Spleen (tissue), 11 donors: Measurements from ENCODE around the gene TEF. TPM values are rescaled to one million over a fixed set of nuclear protein-coding genes. Genes with fewer than 3 reads are reported as not detected.
A peak's percentile ranks its signal among the peaks of the same experiment; 100 is the strongest.

Experiments used
- DNase-seq: peaks from one replicate; pipeline ENCODE4 v3.0.0-alpha.2; 2020
- H3K27ac ChIP-seq, 8 donors: fragments of 200-600 bp; sonication (generic) in 7 of 8; 1 replicate in 4 of 8; 2 replicates in 4 of 8; pipeline versions ENCODE4 v1.5.0 to v1.8.0; 2016 to 2021; ENCODE audit warnings: inconsistent platforms in 4 of 8, mild to moderate bottlenecking in 4 of 8, moderate library complexity in 1 of 8
- H3K27me3 ChIP-seq, 7 donors: fragments of 200-600 bp; sonication (generic) in 6 of 7; replicated peaks in 1 of 7; 1 replicate in 4 of 7; 2 replicates in 3 of 7; pipeline versions ENCODE4 v1.5.0 to v1.8.0; 2016 to 2021; ENCODE audit warnings: inconsistent platforms in 3 of 7, mild to moderate bottlenecking in 1 of 7
- H3K36me3 ChIP-seq, 6 donors: fragments of 200-600 bp; sonication (generic) in 5 of 6; 1 replicate in 4 of 6; 2 replicates in 2 of 6; pipeline versions ENCODE4 v1.5.0 to v1.8.0; 2016 to 2021; ENCODE audit warnings: inconsistent platforms in 2 of 6
- H3K4me1 ChIP-seq, 6 donors: fragments of 200-600 bp; sonication (generic) in 5 of 6; 1 replicate in 3 of 6; 2 replicates in 3 of 6; pipeline versions ENCODE4 v1.5.0 to v1.8.0; 2016 to 2021; ENCODE audit warnings: inconsistent platforms in 3 of 6
- H3K4me3 ChIP-seq, 8 donors: fragments of 200-600 bp; sonication (generic) in 7 of 8; 1 replicate in 4 of 8; 2 replicates in 4 of 8; pipeline versions ENCODE4 v1.5.0 to v1.8.0; 2016 to 2021; ENCODE audit warnings: inconsistent platforms in 4 of 8, mild to moderate bottlenecking in 4 of 8, moderate library complexity in 2 of 8
- H3K9me3 ChIP-seq, 8 donors: fragments of 200-600 bp; sonication (generic) in 7 of 8; 1 replicate in 4 of 8; 2 replicates in 4 of 8; pipeline versions ENCODE4 v1.5.0 to v1.8.0; 2016 to 2021; ENCODE audit warnings: inconsistent platforms in 4 of 8
- POLR2A ChIP-seq, 3 donors: fragments of 450-650 bp; IDR thresholded peaks; one replicate each; pipeline ENCODE4 v1.5.1; 2017; ENCODE audit warnings: antibody characterized with exemption in 3 of 3, mild to moderate bottlenecking in 1 of 3
- POLR2AphosphoS5 ChIP-seq, 3 donors: sonication (generic); formaldehyde crosslinking; IDR thresholded peaks; one replicate each; pipeline ENCODE4 v1.5.1; 2017; ENCODE audit warnings: antibody characterized with exemption in 3 of 3
- WGBS, 5 donors: extraction: QIAGEN DNeasy Blood & Tissue Kit in 3 of 5; methylation state at CpG; one replicate each; pipeline versions ENCODE4 v1.1.5 to v1.1.7; 2013 to 2018; 5-methylcytosine and 5-hydroxymethylcytosine counted together
- intact Hi-C: fragments of 100-400 bp; cut with DNase I; formaldehyde crosslinking; loops from one replicate; pipeline ENCODE4 v1.15.0; 2023; ENCODE audit warnings: low total_unique reads
- polyA plus RNA-seq, 3 donors: library from polyadenylated mRNA; stranded (reverse); fragments of 200-250 nt; gene quantifications; one replicate each; pipeline ENCODE4 v1.2.1, GENCODE V29; 2013
- total RNA-seq, 7 donors: library from RNA; depleted of rRNA in 3 of 7; stranded (reverse); fragments of >200 nt in 3 of 7; fragmentation: NEBNext Ultra II Directional in 4 of 7; extraction: Animal tissue kit (Norgen Biotek cat#: 25700) in 4 of 7; gene quantifications; one replicate each; pipeline versions ENCODE4 v1.1.0 to v1.2.1, GENCODE V29; 2016 to 2021
- TF ChIP-seq, protein P1 (sequence below), 11 experiments: fragments of 200-600 bp in 7 of 11; fragments of 450-650 bp in 4 of 11; sonication (generic) in 4 of 11; IDR thresholded peaks in 8 of 11; conservative IDR thresholded peaks in 3 of 11; 1 replicate in 7 of 11; 2 replicates in 4 of 11; pipeline versions ENCODE4 v1.4.0 to v1.8.0; 2016 to 2021; ENCODE audit warnings: antibody characterized with exemption in 11 of 11, inconsistent platforms in 4 of 11, mild to moderate bottlenecking in 1 of 11
- donor health status: healthy with polysubstance abuse.
- donor health status: DM: no; HTN: no; CAD: no; lungs with moderate emphysema.
- donor health status: DM: no; HTN: no; CAD: no.
- donor health status: Bipolar disorder and iron deficiency.
- donor health status: healthy.
- donor health status: DM: no; HTN: no; CAD: no.
- donor health status: DM: yes; HTN: yes; CAD: no.

Gene TEF
- total and polyA plus RNA-seq, 10 donors: 2.2 to 29.9 (median 11.6) TPM

DNA sequence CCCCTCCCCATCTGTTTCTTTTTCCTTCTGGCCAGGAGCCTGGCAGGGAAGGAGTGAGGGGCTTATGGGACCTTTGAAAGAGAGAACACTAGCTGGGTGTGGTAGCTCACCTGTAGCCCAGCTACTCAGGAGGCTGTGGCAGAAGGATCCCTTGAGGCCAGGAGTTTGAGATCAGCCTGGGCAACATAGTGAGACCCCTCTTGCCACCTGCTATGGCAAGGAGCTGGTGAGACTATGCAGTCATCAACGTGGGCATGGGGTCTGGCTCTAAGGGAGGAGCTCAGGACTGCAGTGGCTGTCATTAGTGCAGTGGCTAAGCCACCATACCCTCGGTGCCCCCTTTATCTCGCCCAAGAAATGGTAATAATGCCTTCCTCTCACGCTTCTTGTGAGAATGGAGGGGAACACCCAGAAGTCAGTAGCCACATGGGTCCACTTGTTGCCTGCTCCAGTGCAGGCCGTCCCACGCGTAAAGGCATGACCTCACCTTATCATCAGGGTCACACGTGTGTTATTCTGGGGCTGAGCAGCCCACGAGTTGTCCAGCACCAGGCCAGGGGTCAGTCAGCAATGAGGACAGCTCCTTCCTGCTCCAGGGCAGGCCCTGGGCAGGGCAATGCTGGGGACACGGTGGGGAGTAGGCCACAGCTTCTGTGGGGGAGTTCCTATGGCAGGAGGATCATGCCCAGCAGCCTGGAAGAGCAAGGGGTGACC lies 27.7 kb upstream of the TEF start:
- H3K27ac ChIP-seq: no peak overlapping the region
- intact Hi-C loops: no loop called here
- H3K27me3 ChIP-seq: no peaks in the 10 kb centered on the region
- TF ChIP-seq POLR2A (IDR thresholded peaks at IDR 0.05) (no peak), POLR2AphosphoS5 (IDR thresholded peaks at IDR 0.05) (no peak)
- TF ChIP-seq, protein P1, sequence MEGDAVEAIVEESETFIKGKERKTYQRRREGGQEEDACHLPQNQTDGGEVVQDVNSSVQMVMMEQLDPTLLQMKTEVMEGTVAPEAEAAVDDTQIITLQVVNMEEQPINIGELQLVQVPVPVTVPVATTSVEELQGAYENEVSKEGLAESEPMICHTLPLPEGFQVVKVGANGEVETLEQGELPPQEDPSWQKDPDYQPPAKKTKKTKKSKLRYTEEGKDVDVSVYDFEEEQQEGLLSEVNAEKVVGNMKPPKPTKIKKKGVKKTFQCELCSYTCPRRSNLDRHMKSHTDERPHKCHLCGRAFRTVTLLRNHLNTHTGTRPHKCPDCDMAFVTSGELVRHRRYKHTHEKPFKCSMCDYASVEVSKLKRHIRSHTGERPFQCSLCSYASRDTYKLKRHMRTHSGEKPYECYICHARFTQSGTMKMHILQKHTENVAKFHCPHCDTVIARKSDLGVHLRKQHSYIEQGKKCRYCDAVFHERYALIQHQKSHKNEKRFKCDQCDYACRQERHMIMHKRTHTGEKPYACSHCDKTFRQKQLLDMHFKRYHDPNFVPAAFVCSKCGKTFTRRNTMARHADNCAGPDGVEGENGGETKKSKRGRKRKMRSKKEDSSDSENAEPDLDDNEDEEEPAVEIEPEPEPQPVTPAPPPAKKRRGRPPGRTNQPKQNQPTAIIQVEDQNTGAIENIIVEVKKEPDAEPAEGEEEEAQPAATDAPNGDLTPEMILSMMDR (IDR thresholded peaks at IDR 0.05 in 8 of 11, conservative IDR thresholded peaks at IDR 0.05 in 3 of 11): no peak
- H3K36me3 ChIP-seq: peaks cover 4 to 100% (median 89%) of the 10 kb centered on the region in 6 donors
- H3K4me1 ChIP-seq: no peaks in the 10 kb centered on the region
- no peak for DNase-seq
- 80 to 90% (median 81%) methylated on average over 9 to 10 of the region's 10 CpGs for WGBS, 5 donors
- no peaks in the 10 kb centered on the region for H3K9me3 ChIP-seq
- H3K4me3 ChIP-seq: no peak overlapping the region

DNA sequence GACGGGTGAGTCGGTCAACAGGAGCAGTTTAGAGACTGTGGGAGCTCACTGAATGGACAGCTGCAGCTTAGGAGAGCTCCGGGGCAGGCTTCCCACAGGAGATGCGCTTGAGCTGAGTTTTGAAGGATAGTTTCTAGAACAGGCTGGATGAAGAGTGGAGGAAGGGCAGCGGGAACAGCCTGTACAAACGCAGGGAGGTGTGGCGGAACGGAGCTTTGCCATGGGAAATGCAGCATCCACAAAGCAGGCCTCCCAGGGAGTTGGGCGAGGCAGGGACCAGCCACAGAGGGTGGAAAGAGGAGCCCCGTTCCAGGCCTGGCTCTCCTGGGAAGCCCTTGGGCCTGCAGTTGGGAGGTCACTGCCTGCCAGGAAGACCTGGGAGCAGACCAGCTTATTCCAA lies 26.8 kb upstream of the TEF start:
- WGBS, 5 donors: 89 to 98% (median 93%) methylated on average over 10 of the region's 10 CpGs
- intact Hi-C loops: no loop called here
- Histone ChIP-seq H3K4me3 (no peak overlapping the region), H3K27me3 (no peaks in the 10 kb centered on the region), H3K27ac (peak overlapping the region in 1 of 8 donors; percentile 8), H3K9me3 (no peaks in the 10 kb centered on the region), H3K4me1 (no peaks in the 10 kb centered on the region), H3K36me3 (peaks cover 4 to 97% (median 79%) of the 10 kb centered on the region in 6 donors)
- no peak for DNase-seq
- TF ChIP-seq POLR2AphosphoS5 (IDR thresholded peaks at IDR 0.05) (no peak), POLR2A (IDR thresholded peaks at IDR 0.05) (no peak)
- TF ChIP-seq, protein P1 (IDR thresholded peaks at IDR 0.05 in 8 of 11, conservative IDR thresholded peaks at IDR 0.05 in 3 of 11): no peak

DNA sequence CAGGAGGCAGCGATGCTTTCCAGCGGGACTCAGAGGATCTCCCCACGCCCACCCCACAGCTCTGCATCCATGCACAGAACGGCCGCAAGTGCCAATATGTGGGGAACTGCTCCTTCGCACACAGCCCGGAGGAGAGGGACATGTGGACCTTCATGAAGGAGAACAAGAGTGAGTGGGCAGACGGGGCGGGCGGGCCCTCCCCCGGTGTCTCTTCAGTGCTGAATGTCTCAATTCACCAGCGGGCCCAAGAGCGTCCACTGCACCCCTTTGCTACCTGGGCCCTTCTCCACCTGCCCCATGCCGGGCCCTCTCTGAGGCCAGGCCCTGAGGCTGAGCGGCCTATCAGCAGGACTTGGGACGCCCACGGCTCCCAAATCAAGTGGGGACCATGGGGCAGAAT lies 25.8 kb upstream of the TEF start:
- H3K9me3 ChIP-seq: no peaks in the 10 kb centered on the region
- H3K27me3 ChIP-seq: no peaks in the 10 kb centered on the region
- intact Hi-C loops: no loop called here
- no peaks in the 10 kb centered on the region for H3K4me1 ChIP-seq
- no peak overlapping the region for H3K27ac ChIP-seq
- WGBS, 5 donors: 92 to 98% (median 94%) methylated on average over 9 to 17 of the region's 17 CpGs
- H3K4me3 ChIP-seq: no peak overlapping the region
- peaks cover 4 to 88% (median 70%) of the 10 kb centered on the region in 6 donors for H3K36me3 ChIP-seq
- no peak for TF ChIP-seq POLR2AphosphoS5 (IDR thresholded peaks at IDR 0.05)
- TF ChIP-seq, protein P1 (IDR thresholded peaks at IDR 0.05 in 8 of 11, conservative IDR thresholded peaks at IDR 0.05 in 3 of 11): no peak
- TF ChIP-seq POLR2A (IDR thresholded peaks at IDR 0.05): no peak
- no peak for DNase-seq

DNA sequence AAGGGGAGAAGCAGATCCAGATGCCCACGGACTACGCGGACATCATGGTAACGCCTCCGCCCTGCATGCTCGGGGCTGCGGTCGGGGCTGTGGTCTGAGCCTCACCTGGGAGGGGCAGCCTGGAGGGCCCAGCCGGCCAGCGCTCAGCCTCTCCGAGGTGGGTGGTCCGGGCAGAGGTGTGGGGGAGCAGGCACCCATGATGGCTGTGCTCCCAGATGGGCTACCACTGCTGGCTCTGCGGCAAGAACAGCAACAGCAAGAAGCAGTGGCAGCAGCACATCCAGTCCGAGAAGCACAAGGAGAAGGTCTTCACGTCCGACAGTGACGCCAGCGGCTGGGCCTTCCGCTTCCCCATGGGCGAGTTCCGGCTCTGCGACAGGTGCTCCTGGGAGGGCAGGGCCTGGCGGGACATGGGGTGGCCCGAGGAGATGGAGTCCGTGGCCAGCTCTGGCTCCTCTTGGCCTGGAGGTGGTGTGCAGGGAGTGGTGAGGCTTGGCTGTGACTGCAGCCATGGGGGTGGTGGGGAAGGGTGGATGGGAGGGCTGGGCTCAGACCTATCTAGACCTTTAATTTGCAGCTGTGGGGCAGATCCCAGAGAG lies 25.2 kb upstream of the TEF start:
- Histone ChIP-seq H3K4me3 (no peak overlapping the region), H3K27ac (no peak overlapping the region), H3K27me3 (no peaks in the 10 kb centered on the region), H3K36me3 (peaks cover 4 to 82% (median 63%) of the 10 kb centered on the region in 6 donors), H3K4me1 (no peaks in the 10 kb centered on the region), H3K9me3 (no peaks in the 10 kb centered on the region)
- no peak for DNase-seq
- intact Hi-C loops: no loop called here
- 95 to 96% (median 96%) methylated on average over 24 to 25 of the region's 25 CpGs for WGBS, 5 donors
- TF ChIP-seq POLR2AphosphoS5 (IDR thresholded peaks at IDR 0.05) (peak in 1 of 3 donors; percentile 26), POLR2A (IDR thresholded peaks at IDR 0.05) (no peak)
